ENCODE data around the gene C11orf65.

C11orf65 gene

GRCh38 chr11:108467091-108467823 lies at the start of gene C11orf65:
Gene C11orf65, minus strand, starts transcription at chr11:108467529. Its CDS starts 5,970 bp downstream, at chr11:108461559.
- DNase-seq (ENCODE audit: extremely low read depth, low read depth) = peak; percentile 92
- TF ChIP-seq CTCF (IDR thresholded peaks at IDR 0.05; ENCODE audit: low read depth, low read length, missing control alignments) = no peak

GRCh38 chr11:108516125-108516524 lies 48.8 kb upstream of the C11orf65 start:
- no peak for DNase-seq (ENCODE audit: extremely low read depth, low read depth)
- no peak overlapping the region for H3K4me3 ChIP-seq (replicated peaks; ENCODE audit: low read depth, low read length)
- no peak for TF ChIP-seq CTCF (IDR thresholded peaks at IDR 0.05; ENCODE audit: low read depth, low read length, missing control alignments)

More at GRCh38 chr11:108467091-108467823, at the start of gene C11orf65:
- H3K4me3 ChIP-seq (replicated peaks; ENCODE audit: low read depth, low read length) = peak within 1 kb of the TSS; percentile 78

GRCh38 chr11:108512708-108513107 lies 45.4 kb upstream of the C11orf65 start:
- DNase-seq (ENCODE audit: extremely low read depth, low read depth) = no peak
- no peak overlapping the region for H3K4me3 ChIP-seq (replicated peaks; ENCODE audit: low read depth, low read length)
- no peak for TF ChIP-seq CTCF (IDR thresholded peaks at IDR 0.05; ENCODE audit: low read depth, low read length, missing control alignments)

DNA sequence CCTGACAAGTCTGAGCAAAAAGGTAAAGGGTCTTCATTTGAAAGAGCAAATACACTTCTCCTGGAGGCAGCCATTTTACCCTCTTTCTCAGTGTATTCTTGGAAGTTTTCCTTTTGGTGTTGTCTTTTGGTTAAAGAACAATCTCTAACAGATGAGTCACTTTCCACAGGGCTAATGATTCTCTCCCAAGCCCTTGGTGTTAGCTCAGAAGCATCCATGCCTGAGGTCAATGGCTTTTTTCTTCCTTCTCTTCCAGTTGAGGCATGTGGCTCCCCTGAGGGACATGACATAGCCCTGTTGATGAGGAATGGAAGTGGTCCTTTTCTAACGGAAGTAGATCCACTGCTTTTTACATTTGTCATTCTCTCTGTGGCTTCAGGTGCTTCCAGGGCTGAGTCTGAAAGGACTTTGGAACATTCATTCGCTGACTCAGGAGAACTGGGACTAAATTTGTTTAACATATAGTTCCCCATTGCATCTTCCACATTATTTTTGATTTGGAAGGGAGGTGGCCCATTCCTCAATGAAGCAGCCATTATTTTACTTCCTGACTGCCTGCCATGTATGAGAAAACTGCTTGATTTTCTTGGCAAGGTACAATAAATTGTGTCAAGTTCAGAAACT lies 44.6 kb upstream of the C11orf65 start:
- no peak for DNase-seq (ENCODE audit: extremely low read depth, low read depth)
- no peak overlapping the region for H3K4me3 ChIP-seq (replicated peaks; ENCODE audit: low read depth, low read length)
- no peak for TF ChIP-seq CTCF (IDR thresholded peaks at IDR 0.05; ENCODE audit: low read depth, low read length, missing control alignments)

DNA sequence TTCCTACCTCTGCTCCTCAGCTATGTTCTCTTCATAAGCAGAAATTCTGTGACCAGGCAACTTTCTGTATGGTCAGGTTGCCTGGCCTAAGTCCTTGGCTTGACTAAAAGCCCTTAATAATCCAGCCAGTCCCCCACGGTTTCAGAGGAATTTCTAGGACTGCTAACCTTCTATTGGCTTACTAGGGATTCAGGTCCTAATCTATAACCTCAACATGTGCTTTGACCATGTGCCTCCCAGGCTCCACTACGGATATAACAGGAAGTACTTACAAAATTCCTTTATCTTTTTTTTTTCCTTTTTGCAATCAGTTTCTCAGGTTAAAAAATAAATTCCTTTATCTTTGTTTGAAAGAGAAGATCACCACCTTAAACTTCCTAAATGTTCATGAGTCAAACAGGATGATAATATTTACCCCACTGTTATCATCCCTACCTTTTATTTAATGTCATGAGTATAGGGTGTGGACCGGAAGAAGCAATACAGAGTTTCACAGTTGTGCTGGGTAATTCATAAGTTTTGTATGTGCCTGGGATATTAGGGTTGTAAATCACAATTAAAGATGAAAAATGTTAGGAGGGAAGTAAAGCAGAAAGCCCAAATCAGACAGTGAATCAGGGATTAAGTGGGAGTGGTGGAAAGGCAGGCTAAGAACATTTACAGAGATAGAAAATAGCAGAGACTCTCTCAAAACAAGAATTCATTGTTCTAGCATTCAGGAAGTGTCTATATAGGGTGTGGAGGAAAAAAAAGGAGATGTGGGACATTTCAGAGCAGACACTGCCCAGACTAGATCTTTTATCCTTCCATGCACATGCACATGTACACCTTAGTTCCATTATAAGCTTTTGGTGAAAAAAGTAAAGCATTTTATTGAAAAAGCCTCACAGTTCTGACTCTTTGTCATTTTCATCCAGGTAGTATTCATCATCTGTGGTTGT lies 41.6 kb upstream of the C11orf65 start:
- DNase-seq (ENCODE audit: extremely low read depth, low read depth) = no peak
- no peak for TF ChIP-seq CTCF (IDR thresholded peaks at IDR 0.05; ENCODE audit: low read depth, low read length, missing control alignments)
- H3K4me3 ChIP-seq (replicated peaks; ENCODE audit: low read depth, low read length) = no peak overlapping the region

GRCh38 chr11:108501396-108501795 lies 34.1 kb upstream of the C11orf65 start:
- no peak overlapping the region for H3K4me3 ChIP-seq (replicated peaks; ENCODE audit: low read depth, low read length)
- no peak for TF ChIP-seq CTCF (IDR thresholded peaks at IDR 0.05; ENCODE audit: low read depth, low read length, missing control alignments)
- DNase-seq (ENCODE audit: extremely low read depth, low read depth) = no peak

Data from HFF-Myc (cell line).